ENCODE measurements around the gene GRIK4. TPM values are rescaled to one million over a fixed set of nuclear protein-coding genes. Genes with fewer than 3 reads are reported as not detected.

The GRIK4 gene
- total RNA-seq, 1 experiment from 2014 or later: not detected

- H3K9me2 ChIP-seq (ENCODE audit: insufficient read depth): no peaks in the 10 kb centered on the region
- ChIA-PET CTCF (no interaction called here), POLR2A (ENCODE audit: unreplicated experiment) (no interaction called here)
- no peaks in the 10 kb centered on the region for H4K20me1 ChIP-seq (ENCODE audit: insufficient read depth)
- H2AFZ ChIP-seq: no peak overlapping the region
- no peak for DNase-seq
- no peak overlapping the region for H3K27ac ChIP-seq
- intact Hi-C loops (cut with micrococcal nuclease; ENCODE audit: unreplicated experiment): loop anchor here (10.0 kb wide), 1 partner anchor 253 kb away; no protein-coding TSS in a partner anchor
- TF ChIP-seq CTCF (conservative IDR thresholded peaks at IDR 0.05) (no peak), EZH2 (IDR thresholded peaks at IDR 0.05; ENCODE audit: low read depth) (no peak)
- no peaks in the 10 kb centered on the region for H3K36me3 ChIP-seq (ENCODE audit: low read depth)
- H3K9me3 ChIP-seq (ENCODE audit: insufficient read depth, low read depth): 0 out of 2 replicates have a peak, but pooled peaks cover 5% of the 10 kb centered on the region
- H3K27me3 ChIP-seq (ENCODE audit: insufficient read depth, low read depth): peaks cover 73% of the 10 kb centered on the region
- no peaks in the 10 kb centered on the region for H3K79me2 ChIP-seq (ENCODE audit: low read depth)
- H3K4me1 ChIP-seq (replicated peaks; ENCODE audit: insufficient read depth): no peaks in the 10 kb centered on the region
- no TSS peak for BruUV-seq (replicated peaks)
- H3K4me2 ChIP-seq: no peak overlapping the region
- no peak overlapping the region for H3K4me3 ChIP-seq
- H3F3A ChIP-seq (ENCODE audit: insufficient read depth, low read depth): no peaks in the 10 kb centered on the region
Observed at GRCh38 chr11:120938260-120938659, 426.7 kb downstream of the GRIK4 start.

DNA sequence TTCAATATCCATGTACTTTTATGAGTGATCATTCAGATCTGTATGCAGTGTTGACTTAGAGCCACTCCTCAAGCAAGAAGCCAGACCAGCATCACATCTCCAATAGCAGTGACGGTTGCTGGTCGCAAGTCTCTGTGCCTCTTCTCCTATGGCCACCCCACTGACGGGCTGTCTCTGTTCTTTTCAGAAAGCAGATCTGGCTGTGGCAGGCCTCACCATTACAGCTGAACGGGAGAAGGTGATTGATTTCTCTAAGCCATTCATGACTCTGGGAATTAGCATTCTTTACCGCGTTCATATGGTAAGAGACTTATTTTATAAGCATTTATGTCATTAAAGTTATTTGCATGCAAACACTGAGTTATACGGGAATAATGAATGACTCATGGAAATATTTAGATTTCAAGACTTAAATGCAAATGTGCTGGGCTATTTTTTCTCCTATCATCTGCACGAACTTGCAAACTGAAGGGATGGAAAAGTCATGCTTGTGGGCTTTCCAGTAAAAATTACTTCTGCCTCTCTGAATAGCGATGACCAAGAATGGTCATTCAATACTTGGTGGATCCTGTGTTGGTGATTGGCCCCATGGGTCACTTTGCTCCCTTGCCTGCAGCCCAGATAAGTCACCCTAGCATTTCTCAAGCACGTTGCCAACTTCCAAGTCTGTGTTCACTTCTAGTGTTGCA, 428.8 kb downstream of the GRIK4 start:
- POLR2A ChIA-PET (ENCODE audit: unreplicated experiment): no interaction called here
- Histone ChIP-seq H2AFZ (no peak overlapping the region), H3K36me3 (ENCODE audit: low read depth) (no peaks in the 10 kb centered on the region), H3K4me1 (replicated peaks; ENCODE audit: insufficient read depth) (no peaks in the 10 kb centered on the region), H3K9me2 (ENCODE audit: insufficient read depth) (no peaks in the 10 kb centered on the region), H3K4me2 (no peak overlapping the region), H3K79me2 (ENCODE audit: low read depth) (no peaks in the 10 kb centered on the region), H3F3A (ENCODE audit: insufficient read depth, low read depth) (no peaks in the 10 kb centered on the region), H3K27ac (no peak overlapping the region), H3K4me3 (no peak overlapping the region), H3K27me3 (ENCODE audit: insufficient read depth, low read depth) (peaks cover 62% of the 10 kb centered on the region), H3K9me3 (ENCODE audit: insufficient read depth, low read depth) (peaks cover 17% of the 10 kb centered on the region), H4K20me1 (ENCODE audit: insufficient read depth) (no peaks in the 10 kb centered on the region)
- TF ChIP-seq EZH2 (IDR thresholded peaks at IDR 0.05; ENCODE audit: low read depth) (no peak), CTCF (conservative IDR thresholded peaks at IDR 0.05) (no peak)
- DNase-seq: no peak
- intact Hi-C loops (cut with micrococcal nuclease; ENCODE audit: unreplicated experiment): no loop called here
- CTCF ChIA-PET: no interaction called here
- BruUV-seq (replicated peaks): no TSS peak

DNA sequence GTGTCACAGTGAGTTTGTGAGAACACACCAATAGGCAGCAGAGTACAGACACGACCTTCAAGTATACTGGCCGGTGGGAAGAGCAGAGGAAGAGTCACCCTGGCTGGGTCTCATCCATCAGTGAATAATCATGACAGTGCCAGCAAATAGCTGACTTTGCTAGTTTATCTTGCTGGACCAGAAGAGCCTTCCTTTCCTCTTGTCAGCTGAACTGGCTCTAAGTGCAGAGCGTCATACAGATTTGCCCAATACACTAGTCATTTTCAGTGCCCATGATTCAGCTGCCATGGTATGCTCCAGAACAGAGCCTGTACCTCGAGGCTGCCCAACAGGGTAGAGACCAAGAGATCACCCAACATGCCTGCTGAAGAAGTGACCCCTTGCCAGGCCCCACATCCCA, 429.5 kb downstream of the GRIK4 start:
- Histone ChIP-seq H2AFZ (no peak overlapping the region), H3K4me1 (replicated peaks; ENCODE audit: insufficient read depth) (no peaks in the 10 kb centered on the region), H3K9me2 (ENCODE audit: insufficient read depth) (no peaks in the 10 kb centered on the region), H3K79me2 (ENCODE audit: low read depth) (no peaks in the 10 kb centered on the region), H3K4me3 (no peak overlapping the region), H3K4me2 (no peak overlapping the region), H3K36me3 (ENCODE audit: low read depth) (no peaks in the 10 kb centered on the region), H3K9me3 (ENCODE audit: insufficient read depth, low read depth) (peaks cover 18% of the 10 kb centered on the region), H3K27me3 (ENCODE audit: insufficient read depth, low read depth) (peaks cover 62% of the 10 kb centered on the region), H4K20me1 (ENCODE audit: insufficient read depth) (no peaks in the 10 kb centered on the region), H3F3A (ENCODE audit: insufficient read depth, low read depth) (no peaks in the 10 kb centered on the region), H3K27ac (no peak overlapping the region)
- no peak for DNase-seq
- ChIA-PET CTCF (no interaction called here), POLR2A (ENCODE audit: unreplicated experiment) (no interaction called here)
- no peak for TF ChIP-seq CTCF (conservative IDR thresholded peaks at IDR 0.05)
- no peak for TF ChIP-seq EZH2 (IDR thresholded peaks at IDR 0.05; ENCODE audit: low read depth)
- no TSS peak for BruUV-seq (replicated peaks)
- intact Hi-C loops (cut with micrococcal nuclease; ENCODE audit: unreplicated experiment): no loop called here
